Right atrium auricular region (tissue), 2 donors: ENCODE data around the gene IL17REL. TPM values are rescaled to one million over a fixed set of nuclear protein-coding genes. Genes with fewer than 3 reads are reported as not detected.

Source experiments
- DNase-seq: peaks from one replicate; pipeline ENCODE4 v3.0.0-alpha.2; 2019; ENCODE audit warnings: low spot score
- H3K27ac ChIP-seq, 2 donors: fragments of 200-600 bp; sonication (generic); 1 replicate in 1 of 2; 2 replicates in 1 of 2; pipeline ENCODE4 v1.5.1; 2016 to 2019
- H3K27me3 ChIP-seq, 2 donors: fragments of 200-600 bp; sonication (generic); one replicate each; pipeline versions ENCODE4 v1.5.1 to v1.6.0; 2017 to 2019
- H3K36me3 ChIP-seq: fragments of 200-600 bp; sonication (generic); one replicate; pipeline ENCODE4 v1.5.1; 2016
- H3K4me1 ChIP-seq, 2 donors: fragments of 200-600 bp; sonication (generic); one replicate each; pipeline versions ENCODE4 v1.5.1 to v1.6.0; 2017 to 2019
- H3K4me3 ChIP-seq, 2 donors: fragments of 200-600 bp; sonication (generic); 1 replicate in 1 of 2; 2 replicates in 1 of 2; pipeline ENCODE4 v1.5.1; 2017 to 2019; ENCODE audit warnings: mild to moderate bottlenecking in 1 of 2, moderate library complexity in 1 of 2
- H3K9me3 ChIP-seq, 2 donors: fragments of 200-600 bp; sonication (generic); one replicate each; pipeline ENCODE4 v1.5.1; 2019
- CTCF ChIP-seq, 2 donors: fragments of 200-600 bp; sonication (generic); IDR thresholded peaks; one replicate each; pipeline ENCODE4 v1.5.1; 2019; ENCODE audit warnings: antibody characterized with exemption in 2 of 2
- total RNA-seq, 2 donors: library from RNA; depleted of rRNA; stranded (reverse); fragments of >200 nt; gene quantifications; one replicate each; pipeline ENCODE4 v1.1.0, GENCODE V29; 2016

IL17REL gene
- total RNA-seq, 2 donors from 2014 or later: not detected

GRCh38 chr22:50034126-50035081 is 21.8 kb upstream of the IL17REL start:
- no peaks in the 10 kb centered on the region for H3K36me3 ChIP-seq
- no peak overlapping the region for H3K4me3 ChIP-seq
- H3K9me3 ChIP-seq: peaks cover 0 to 14% of the 10 kb centered on the region in 2 donors
- peaks cover 0 to 11% of the 10 kb centered on the region in 2 donors for H3K4me1 ChIP-seq
- no peak for TF ChIP-seq CTCF (IDR thresholded peaks at IDR 0.05)
- no peaks in the 10 kb centered on the region for H3K27me3 ChIP-seq
- no peak overlapping the region for H3K27ac ChIP-seq
- no peak for DNase-seq

GRCh38 chr22:50032941-50033601 is 20.5 kb upstream of the IL17REL start:
- no peaks in the 10 kb centered on the region for H3K36me3 ChIP-seq
- H3K4me1 ChIP-seq: peaks cover 0 to 11% of the 10 kb centered on the region in 2 donors
- H3K27me3 ChIP-seq: no peaks in the 10 kb centered on the region
- H3K4me3 ChIP-seq: no peak overlapping the region
- no peak overlapping the region for H3K27ac ChIP-seq
- TF ChIP-seq CTCF (IDR thresholded peaks at IDR 0.05): no peak
- peaks cover 0 to under 1% of the 10 kb centered on the region in 2 donors for H3K9me3 ChIP-seq
- no peak for DNase-seq

GRCh38 chr22:50032109-50032871 is 19.7 kb upstream of the IL17REL start:
- no peaks in the 10 kb centered on the region for H3K36me3 ChIP-seq
- no peaks in the 10 kb centered on the region for H3K9me3 ChIP-seq
- no peak overlapping the region for H3K27ac ChIP-seq
- no peak for DNase-seq
- peaks cover 0 to 11% of the 10 kb centered on the region in 2 donors for H3K4me1 ChIP-seq
- TF ChIP-seq CTCF (IDR thresholded peaks at IDR 0.05): no peak
- H3K27me3 ChIP-seq: no peaks in the 10 kb centered on the region
- no peak overlapping the region for H3K4me3 ChIP-seq

GRCh38 chr22:50031189-50032091 is 18.9 kb upstream of the IL17REL start:
- Histone ChIP-seq H3K36me3 (no peaks in the 10 kb centered on the region), H3K4me3 (no peak overlapping the region), H3K27ac (no peak overlapping the region), H3K4me1 (peaks cover 0 to 11% of the 10 kb centered on the region in 2 donors), H3K9me3 (no peaks in the 10 kb centered on the region), H3K27me3 (no peaks in the 10 kb centered on the region)
- no peak for DNase-seq
- no peak for TF ChIP-seq CTCF (IDR thresholded peaks at IDR 0.05)
